ENCODE data around the gene AKIP1.

DNA sequence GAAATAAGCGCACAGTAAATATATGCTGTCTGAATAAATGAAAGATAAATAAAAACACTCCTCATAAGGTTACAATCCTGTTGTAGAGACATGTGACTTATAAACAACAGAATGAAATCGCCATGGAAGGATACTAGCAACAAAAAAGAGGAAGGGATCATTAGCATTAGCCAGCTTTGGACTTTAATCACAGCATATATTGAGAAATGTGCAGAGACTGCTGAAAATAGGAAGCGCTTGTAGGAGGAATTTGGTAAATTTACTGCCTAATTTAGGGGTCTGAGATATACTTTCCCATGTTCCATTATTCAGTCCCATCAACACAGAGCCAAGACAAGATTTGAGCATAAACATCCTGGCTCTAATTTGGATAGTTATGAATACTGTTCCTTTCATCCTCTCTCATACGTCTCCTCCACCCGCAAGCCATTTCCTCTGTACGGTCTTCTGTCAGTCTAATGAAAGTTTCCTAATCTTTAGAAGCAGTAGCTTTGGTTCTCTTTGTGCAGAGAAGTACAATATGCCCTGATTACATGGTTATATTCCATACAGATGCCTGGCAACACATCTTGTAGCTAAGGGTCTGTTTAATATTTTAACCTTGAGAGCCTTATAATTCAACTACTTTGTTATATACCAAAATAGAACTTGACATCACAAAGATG lies 37.1 kb upstream of the AKIP1 start:
- TF ChIP-seq, protein P1, sequence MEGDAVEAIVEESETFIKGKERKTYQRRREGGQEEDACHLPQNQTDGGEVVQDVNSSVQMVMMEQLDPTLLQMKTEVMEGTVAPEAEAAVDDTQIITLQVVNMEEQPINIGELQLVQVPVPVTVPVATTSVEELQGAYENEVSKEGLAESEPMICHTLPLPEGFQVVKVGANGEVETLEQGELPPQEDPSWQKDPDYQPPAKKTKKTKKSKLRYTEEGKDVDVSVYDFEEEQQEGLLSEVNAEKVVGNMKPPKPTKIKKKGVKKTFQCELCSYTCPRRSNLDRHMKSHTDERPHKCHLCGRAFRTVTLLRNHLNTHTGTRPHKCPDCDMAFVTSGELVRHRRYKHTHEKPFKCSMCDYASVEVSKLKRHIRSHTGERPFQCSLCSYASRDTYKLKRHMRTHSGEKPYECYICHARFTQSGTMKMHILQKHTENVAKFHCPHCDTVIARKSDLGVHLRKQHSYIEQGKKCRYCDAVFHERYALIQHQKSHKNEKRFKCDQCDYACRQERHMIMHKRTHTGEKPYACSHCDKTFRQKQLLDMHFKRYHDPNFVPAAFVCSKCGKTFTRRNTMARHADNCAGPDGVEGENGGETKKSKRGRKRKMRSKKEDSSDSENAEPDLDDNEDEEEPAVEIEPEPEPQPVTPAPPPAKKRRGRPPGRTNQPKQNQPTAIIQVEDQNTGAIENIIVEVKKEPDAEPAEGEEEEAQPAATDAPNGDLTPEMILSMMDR (IDR thresholded peaks at IDR 0.05) = no peak
- no peak for TF ChIP-seq POLR2A (IDR thresholded peaks at IDR 0.05)
